Measurements from ENCODE around the gene C2orf69.

Gene C2orf69

GRCh38 chr2:199914372-199914958, 3.4 kb downstream of the C2orf69 start:
- no peak for DNase-seq (ENCODE audit: low read depth in 2 of 2)

- DNase-seq (ENCODE audit: low read depth in 2 of 2): no peak
Measured at GRCh38 chr2:199916980-199917379, 5.9 kb downstream of the C2orf69 start.

DNA sequence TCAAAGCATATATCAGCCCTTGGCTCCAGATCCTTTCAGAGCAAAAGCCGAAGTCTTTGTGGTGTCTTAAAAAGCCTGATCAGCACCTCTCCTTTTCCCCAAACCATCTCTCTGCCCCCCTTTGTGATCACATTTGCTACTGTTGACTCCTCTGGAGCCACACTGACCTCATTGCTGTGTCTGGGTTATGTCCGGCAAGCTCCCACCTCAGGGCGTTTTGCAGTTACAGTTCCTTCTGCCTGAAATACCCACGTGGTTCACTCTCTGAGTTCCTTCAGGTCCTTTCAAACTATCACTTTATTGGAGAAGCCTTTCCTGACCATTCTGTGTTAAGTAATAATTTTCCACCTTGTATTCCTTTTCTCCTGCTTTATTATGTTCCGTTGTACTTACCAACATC, 11.8 kb downstream of the C2orf69 start:
- DNase-seq (ENCODE audit: low read depth in 2 of 2): no peak

GRCh38 chr2:199923924-199924323, 12.8 kb downstream of the C2orf69 start:
- DNase-seq (ENCODE audit: low read depth in 2 of 2): no peak

GRCh38 chr2:199926806-199927205, 15.7 kb downstream of the C2orf69 start:
- no peak for DNase-seq (ENCODE audit: low read depth in 2 of 2)

GRCh38 chr2:199928226-199928625, 17.1 kb downstream of the C2orf69 start:
- DNase-seq (ENCODE audit: low read depth in 2 of 2): no peak

DNA sequence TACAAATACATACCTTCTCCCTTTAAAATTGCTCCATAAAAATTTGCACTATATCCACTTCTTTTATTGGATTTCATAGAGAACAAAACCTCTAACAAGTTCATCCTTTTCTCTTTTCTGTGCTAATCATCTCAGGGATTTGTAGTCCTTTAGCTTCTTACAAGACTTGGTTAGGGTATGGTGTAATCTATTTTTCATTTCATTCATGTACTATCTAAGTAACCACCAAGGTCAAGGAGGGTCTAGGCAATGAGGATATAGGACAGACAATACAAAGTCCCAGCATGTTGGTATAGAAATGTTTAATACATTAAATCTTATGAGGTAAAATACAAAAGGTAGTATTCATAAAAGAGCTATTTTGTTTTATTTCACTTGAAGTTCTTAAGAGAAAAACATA, 17.5 kb downstream of the C2orf69 start:
- no peak for DNase-seq (ENCODE audit: low read depth in 2 of 2)

- DNase-seq (ENCODE audit: low read depth in 2 of 2): no peak
Measured at GRCh38 chr2:199929262-199929661, 18.2 kb downstream of the C2orf69 start.

- DNase-seq (ENCODE audit: low read depth in 2 of 2): no peak
Measured at GRCh38 chr2:199932312-199932855, 21.3 kb downstream of the C2orf69 start.

- no peak for DNase-seq (ENCODE audit: low read depth in 2 of 2)
Measured at GRCh38 chr2:199933466-199933865, 22.4 kb downstream of the C2orf69 start.

DNA sequence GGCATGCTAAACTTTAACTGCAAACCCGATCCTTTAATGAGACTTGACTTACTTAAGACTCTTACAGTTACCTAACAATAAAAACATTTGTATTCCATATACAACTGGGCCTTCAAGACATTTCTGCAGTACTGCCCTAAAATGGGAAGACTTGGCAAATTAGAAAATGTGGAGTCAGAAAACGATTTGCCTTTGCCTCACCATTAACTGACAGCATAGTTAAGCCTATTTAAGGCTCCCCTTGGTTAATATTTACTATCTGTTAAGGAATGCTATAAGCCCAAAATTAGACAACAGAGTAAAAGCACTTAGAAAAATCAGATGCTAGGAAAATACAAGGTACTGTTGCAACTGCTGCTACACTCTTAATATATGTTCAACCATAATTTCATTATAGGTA, 25.5 kb downstream of the C2orf69 start:
- no peak for DNase-seq (ENCODE audit: low read depth in 2 of 2)

DNA sequence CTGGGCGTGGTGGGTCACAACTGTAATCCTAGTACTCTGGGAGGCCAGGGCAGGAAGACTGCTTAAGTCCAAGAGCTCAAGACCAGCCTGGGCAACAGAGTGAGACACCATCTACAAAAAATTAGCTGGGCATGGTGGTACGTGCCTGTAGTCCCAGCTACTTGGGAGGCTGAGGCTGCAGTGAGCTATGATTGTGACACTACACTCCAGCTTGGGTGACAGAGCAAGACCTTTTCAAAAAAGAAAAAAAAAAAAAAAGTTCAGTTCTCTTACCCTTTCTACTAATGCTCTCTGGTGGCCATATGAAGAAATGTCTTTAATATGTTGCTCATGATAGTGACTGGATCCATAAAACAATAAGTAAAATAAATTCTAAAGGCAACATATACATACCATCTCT, 29.3 kb downstream of the C2orf69 start:
- no peak for DNase-seq (ENCODE audit: low read depth in 2 of 2)

- DNase-seq (ENCODE audit: low read depth in 2 of 2): no peak
Measured at GRCh38 chr2:199943373-199943772, 32.3 kb downstream of the C2orf69 start.

- DNase-seq (ENCODE audit: low read depth in 2 of 2): no peak
Measured at GRCh38 chr2:199946196-199946595, 35.1 kb downstream of the C2orf69 start.

- no peak for DNase-seq (ENCODE audit: low read depth in 2 of 2)
Measured at GRCh38 chr2:199946836-199947235, 35.7 kb downstream of the C2orf69 start.

DNA sequence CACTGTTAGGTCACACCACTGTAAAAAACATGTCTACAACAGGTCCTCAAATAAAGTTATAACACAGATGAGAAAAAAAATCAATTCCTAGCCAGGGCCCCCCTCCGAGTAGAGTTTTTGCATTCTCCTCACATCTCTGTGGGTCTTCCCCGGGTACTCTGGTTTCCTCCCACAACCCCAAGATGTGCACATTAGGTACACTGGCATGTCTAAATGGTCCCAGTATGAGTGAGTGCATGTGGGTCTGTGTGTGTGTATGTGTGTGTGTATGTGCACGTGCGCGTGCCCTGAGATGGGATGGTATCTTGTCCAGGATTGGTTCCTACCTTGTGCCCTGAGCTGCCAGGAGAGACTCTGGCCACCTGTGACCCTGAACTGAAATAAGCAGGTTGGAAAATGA, 39.3 kb downstream of the C2orf69 start:
- no peak for DNase-seq (ENCODE audit: low read depth in 2 of 2)

- no peak for DNase-seq (ENCODE audit: low read depth in 2 of 2)
Measured at GRCh38 chr2:199951023-199951422, 39.9 kb downstream of the C2orf69 start.

- DNase-seq (ENCODE audit: low read depth in 2 of 2): no peak
Measured at GRCh38 chr2:199955007-199955338, 43.9 kb downstream of the C2orf69 start.

- DNase-seq (ENCODE audit: low read depth in 2 of 2): peak; percentile 68 to 71
Measured at GRCh38 chr2:199955339-199956061, 44.4 kb downstream of the C2orf69 start, which contains the start of the genes MAIP1 and TYW5. TSS of gene MAIP1 (plus strand) at chr2:199955582. CDS start at chr2:199955799, 217 bp downstream. TSS of gene TYW5 (minus strand) at chr2:199955491. CDS start at chr2:199955470, 21 bp downstream.

GRCh38 chr2:199956062-199956380, 44.9 kb downstream of the C2orf69 start:
- DNase-seq (ENCODE audit: low read depth in 2 of 2): no peak

GRCh38 chr2:199958014-199958413, 46.9 kb downstream of the C2orf69 start:
- DNase-seq (ENCODE audit: low read depth in 2 of 2): no peak

DNA sequence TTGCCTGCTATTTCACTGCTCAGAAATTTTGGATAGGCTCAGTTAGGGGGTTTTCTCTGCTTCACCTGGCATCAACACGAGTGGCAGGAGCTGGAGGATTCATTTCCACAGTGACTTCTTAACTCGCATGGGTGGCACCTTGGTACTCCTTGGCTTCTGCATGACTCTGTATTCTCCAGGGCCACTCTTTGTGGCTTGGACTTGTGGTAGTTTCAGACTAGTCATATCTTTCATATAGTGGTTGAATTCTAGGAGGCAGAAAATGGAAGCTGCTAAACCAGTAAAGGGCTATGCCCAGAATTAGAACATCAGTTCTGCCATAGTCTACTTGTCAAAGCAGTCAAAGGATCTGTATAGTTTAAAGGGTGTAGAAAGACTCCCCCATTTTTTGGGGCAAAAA, 51.1 kb downstream of the C2orf69 start:
- DNase-seq (ENCODE audit: low read depth in 2 of 2): no peak

GRCh38 chr2:199966405-199966804, 55.3 kb downstream of the C2orf69 start:
- no peak for DNase-seq (ENCODE audit: low read depth in 2 of 2)

- no peak for DNase-seq (ENCODE audit: low read depth in 2 of 2)
Measured at GRCh38 chr2:199966976-199967375, 55.9 kb downstream of the C2orf69 start.

All from stimulated activated CD4-positive, alpha-beta T cell treated with anti-CD3 and anti-CD28 coated beads, Interleukin-1b, Interleukin-23, amount 100 ng/mL, for 4 hours (primary cell).